HCT116 (cell line): Measurements from ENCODE around the gene TIMM10B. TPM values are rescaled to one million over a fixed set of nuclear protein-coding genes. Genes with fewer than 3 reads are reported as not detected.

Source experiments
- ATAC-seq: fragments of 200-7000 bp; cut with Tn5 transposase; 2 replicates; pipeline ENCODE4 v1.9.1; 2020; ENCODE audit warnings: mild to moderate bottlenecking, moderate library complexity
- BruUV-seq: library from RNA; stranded (reverse); fragments of 400-500 nt; replicated peaks from 2 replicates; lab custom pipeline; 2021; lab: Mats Ljungman, UMichigan
- CTCF ChIA-PET: fragments of 300-600 bp; sonication (Branson Sonifier 250); formaldehyde crosslinking; loops from one replicate; lab custom pipeline; 2021; ENCODE audit warnings: antibody characterized with exemption; lab: Charles Lee
- POLR2A ChIA-PET: fragments of 300-600, 350-600 bp; sonication (Branson Sonifier 250); formaldehyde crosslinking; loops from one replicate; lab custom pipeline; 2021; ENCODE audit warnings: antibody characterized with exemption; lab: Charles Lee
- RAD21 ChIA-PET, 2 experiments: fragments of 300-600 bp; sonication (Branson Sonifier 250); formaldehyde crosslinking; loops; one replicate each; lab custom pipeline; 2023; ENCODE audit warnings: low total read pairs in 2 of 2; ENCODE audit not compliant: uncharacterized antibody in 2 of 2, unreplicated experiment in 2 of 2, low non-redundant PET in 1 of 2; lab: Charles Lee
- DNase-seq: peaks from one replicate; pipeline ENCODE4 v3.0.0-alpha.2; 2010; ENCODE audit warnings: low read depth, low spot score
- H2AFZ ChIP-seq: fragments of 200-600 bp; shearing (Covaris generic), sonication (generic); 2 replicates; pipeline ENCODE4 v1.6.1; 2017; ENCODE audit warnings: low read depth, mixed run types, mixed read lengths, antibody characterized with exemption, low read length; ENCODE audit not compliant: poor library complexity, severe bottlenecking
- H3K27ac ChIP-seq: 2 replicates; pipeline ENCODE4 v1.5.1; 2012; ENCODE audit warnings: low read depth, low read length
- H3K27me3 ChIP-seq: fragments of 200-600 bp; sonication (generic); 2 replicates; pipeline ENCODE4 v1.6.1; 2016; ENCODE audit warnings: mixed run types, low read length, mixed read lengths; ENCODE audit not compliant: insufficient read depth
- H3K36me3 ChIP-seq, 2 experiments: fragments of 200-500 bp in 1 of 2; fragments of 200-600 bp in 1 of 2; sonication (Bioruptor generic) in 1 of 2; sonication (generic) in 1 of 2; 2 replicates each; pipeline versions ENCODE4 v1.5.1 to v1.6.1; 2014 to 2016; ENCODE audit warnings: low read length in 2 of 2, inconsistent platforms in 1 of 2, mixed read lengths in 1 of 2, mixed run types in 1 of 2; ENCODE audit not compliant: insufficient read depth in 2 of 2, control insufficient read depth in 1 of 2
- H3K4me1 ChIP-seq, 2 experiments: fragments of 200-600 bp in 1 of 2; sonication (generic) in 1 of 2; 2 replicates each; pipeline versions ENCODE4 v1.5.1 to v1.6.1; 2012 to 2017; ENCODE audit warnings: low read length in 2 of 2, inconsistent platforms in 1 of 2, mild to moderate bottlenecking in 1 of 2, mixed read lengths in 1 of 2, mixed run types in 1 of 2, moderate library complexity in 1 of 2; ENCODE audit not compliant: insufficient read depth in 2 of 2, control insufficient read depth in 1 of 2
- H3K4me2 ChIP-seq: fragments of 200-600 bp; sonication (generic); 2 replicates; pipeline ENCODE4 v1.6.1; 2017; ENCODE audit warnings: mixed run types, low read length, mixed read lengths
- H3K4me3 ChIP-seq, 2 experiments: fragments of 200-600 bp in 1 of 2; sonication (generic) in 1 of 2; replicated peaks in 1 of 2; 2 replicates each; pipeline ENCODE4 v1.5.1; 2011 to 2016; ENCODE audit warnings: low read length in 2 of 2, control low read depth in 1 of 2, low read depth in 1 of 2, mild to moderate bottlenecking in 1 of 2, mixed read lengths in 1 of 2, mixed run types in 1 of 2
- H3K79me2 ChIP-seq: fragments of 200-600 bp; sonication (generic); 2 replicates; pipeline ENCODE4 v1.6.1; 2017; ENCODE audit warnings: mild to moderate bottlenecking, mixed run types, low read length, moderate library complexity, mixed read lengths; ENCODE audit not compliant: insufficient read depth
- H3K9ac ChIP-seq: fragments of 200-600 bp; sonication (generic); 2 replicates; pipeline ENCODE4 v1.6.1; 2016; ENCODE audit warnings: low read length, mixed read lengths
- H3K9me2 ChIP-seq: fragments of 200-600 bp; sonication (generic), shearing (Covaris generic); 2 replicates; pipeline ENCODE4 v1.6.1; 2017; ENCODE audit warnings: mixed run types, mild to moderate bottlenecking, moderate library complexity; ENCODE audit not compliant: insufficient read depth
- H3K9me3 ChIP-seq, 2 experiments: fragments of 200-500 bp in 1 of 2; fragments of 200-600 bp in 1 of 2; sonication (Bioruptor generic) in 1 of 2; sonication (generic) in 1 of 2; 2 replicates each; pipeline ENCODE4 v1.6.1; 2014 to 2017; ENCODE audit warnings: low read length in 2 of 2, mixed read lengths in 2 of 2, inconsistent platforms in 1 of 2, low read depth in 1 of 2, mild to moderate bottlenecking in 1 of 2, mixed run types in 1 of 2, moderate library complexity in 1 of 2; ENCODE audit not compliant: control insufficient read depth in 1 of 2, insufficient read depth in 1 of 2
- H4K20me1 ChIP-seq: fragments of 200-600 bp; sonication (generic), shearing (Covaris generic); 2 replicates; pipeline ENCODE4 v1.6.1; 2017; ENCODE audit warnings: mixed run types, mild to moderate bottlenecking, moderate library complexity; ENCODE audit not compliant: insufficient read depth
- ATF3 ChIP-seq: IDR thresholded peaks from 2 replicates; pipeline ENCODE4 v1.6.1; 2012
- EGR1 ChIP-seq: IDR thresholded peaks from 2 replicates; pipeline ENCODE4 v1.6.1; 2012; ENCODE audit warnings: low read depth
- EZH2phosphoT487 ChIP-seq: fragments of 200-600 bp; IDR thresholded peaks from 2 replicates; pipeline ENCODE4 v1.6.1; 2018; ENCODE audit warnings: antibody characterized with exemption, borderline replicate concordance
- JUND ChIP-seq: IDR thresholded peaks from 2 replicates; pipeline ENCODE4 v1.6.1; 2012
- MAX ChIP-seq: IDR thresholded peaks from 2 replicates; pipeline ENCODE4 v1.6.1; 2012
- RAD21 ChIP-seq: IDR thresholded peaks from 2 replicates; pipeline ENCODE4 v1.6.1; 2012; ENCODE audit warnings: low read depth, mild to moderate bottlenecking
- REST ChIP-seq: IDR thresholded peaks from 2 replicates; pipeline ENCODE4 v1.6.1; 2012; ENCODE audit warnings: low read depth
- SIN3A ChIP-seq: IDR thresholded peaks from 2 replicates; pipeline ENCODE4 v1.6.1; 2012; ENCODE audit warnings: low read depth
- YY1 ChIP-seq: IDR thresholded peaks from 2 replicates; pipeline ENCODE4 v1.6.1; 2011; ENCODE audit warnings: low read length, low read depth, moderate library complexity, mild to moderate bottlenecking; ENCODE audit not compliant: insufficient replicate concordance; ENCODE audit errors: extremely low read depth
- ZNF274 ChIP-seq: fragments of 200-500 bp; sonication (Bioruptor generic); IDR thresholded peaks from 2 replicates; pipeline ENCODE4 v1.6.1; 2014; ENCODE audit warnings: mild to moderate bottlenecking, low read depth, low read length, inconsistent platforms
- intact Hi-C: fragments of 100-400 bp; cut with micrococcal nuclease; formaldehyde crosslinking; loops from 2 replicates; pipeline ENCODE4 v1.10.0; 2022
- total RNA-seq: library from RNA; stranded (reverse); gene quantifications from one replicate; pipeline ENCODE4 v1.2.1, GENCODE V29; 2021; ENCODE audit not compliant: unreplicated experiment

TIMM10B gene
- total RNA-seq, 1 experiment from 2014 or later = 22.9 TPM

- no peak for DNase-seq
- no peak for TF ChIP-seq MAX
- no peak for TF ChIP-seq RAD21
- TF ChIP-seq EGR1 = no peak
- TF ChIP-seq ZNF274 = no peak
- no peak for TF ChIP-seq YY1
- no peak for TF ChIP-seq JUND
- TF ChIP-seq SIN3A = no peak
- H3K4me3 ChIP-seq = no peak overlapping the region
- H3K79me2 ChIP-seq = no peaks in the 10 kb centered on the region
- intact Hi-C loops = no loop called here
- ATAC-seq = no peak
- no peaks in the 10 kb centered on the region for H3K27me3 ChIP-seq
- H3K36me3 ChIP-seq = no peaks in the 10 kb centered on the region
- no peaks in the 10 kb centered on the region for H3K4me1 ChIP-seq
- H3K9ac ChIP-seq = no peak overlapping the region
- H3K4me2 ChIP-seq = no peak overlapping the region
- no peak overlapping the region for H3K27ac ChIP-seq
- ChIA-PET CTCF (interaction anchor here (0.9 kb wide), 1 partner anchor 150 kb away, joined by 5 read pairs; no protein-coding TSS in a partner anchor), RAD21 (no interaction called here), POLR2A (no interaction called here)
- H2AFZ ChIP-seq = no peak overlapping the region
- H3K9me3 ChIP-seq = no peaks in the 10 kb centered on the region
- no TSS peak for BruUV-seq
- H4K20me1 ChIP-seq = no peaks in the 10 kb centered on the region
- H3K9me2 ChIP-seq = no peaks in the 10 kb centered on the region
These were observed 48.0 kb downstream of the TIMM10B start for GRCh38 chr11:6529266-6529665.

- Histone ChIP-seq H3K27me3 (no peaks in the 10 kb centered on the region), H3K79me2 (no peaks in the 10 kb centered on the region), H3K9ac (no peak overlapping the region), H4K20me1 (no peaks in the 10 kb centered on the region), H3K4me1 (no peaks in the 10 kb centered on the region), H2AFZ (no peak overlapping the region), H3K9me3 (no peaks in the 10 kb centered on the region), H3K36me3 (no peaks in the 10 kb centered on the region), H3K27ac (no peak overlapping the region), H3K9me2 (no peaks in the 10 kb centered on the region), H3K4me2 (no peak overlapping the region), H3K4me3 (no peak overlapping the region)
- ChIA-PET CTCF (interaction anchor here (0.6 to 2.2 kb wide), 28 partner anchors 8 to 1460 kb away, joined by 3 to 17 read pairs (median 3); partner anchors contain the start of genes MRPL17, TAF10 and TPP1), RAD21 (interaction anchor here in 1 of 2 experiments (0.7 to 1.6 kb wide), 4 partner anchors 137 to 295 kb away, joined by 3 to 7 read pairs (median 6); partner anchors contain the start of gene MRPL17), POLR2A (no interaction called here)
- TF ChIP-seq ATF3 (no peak), EZH2phosphoT487 (no peak), MAX (no peak), REST (no peak), SIN3A (no peak)
- DNase-seq (no peak), ATAC-seq (no peak)
- no TSS peak for BruUV-seq
- intact Hi-C loops = loop anchor here (1.0 to 5.0 kb wide), 3 partner anchors 71 to 175 kb away; partner anchors contain the start of genes ILK, MRPL17 and RRP8
These were observed 49.5 kb downstream of the TIMM10B start for GRCh38 chr11:6530848-6531247.
